SK-N-SH (cell line): ENCODE measurements around the gene EHD1. TPM values are rescaled to one million over a fixed set of nuclear protein-coding genes. Genes with fewer than 3 reads are reported as not detected.

Experiments
- CTCF ChIA-PET: fragments of 300-600, 350-600 bp; formaldehyde crosslinking; extraction: SDS; loops from one replicate; lab custom pipeline; 2021; lab: Yijun Ruan, JAX
- POLR2A ChIA-PET: fragments of 350-600 bp; sonication (Branson Sonifier 250); formaldehyde crosslinking; extraction: SDS; loops from one replicate; lab custom pipeline; 2020; ENCODE audit warnings: antibody characterized with exemption, inconsistent platforms; lab: Yijun Ruan, JAX
- DNase-seq: peaks from one replicate; pipeline ENCODE4 v3.0.0; 2012
- H2AFZ ChIP-seq: fragments of 200-600 bp; sonication (generic); 2 replicates; pipeline ENCODE4 v1.8.1; 2016; ENCODE audit warnings: antibody characterized with exemption, mild to moderate bottlenecking, low read depth
- H3F3A ChIP-seq: fragments of 200-600 bp; sonication (generic); replicated peaks from 2 replicates; pipeline ENCODE3; 2016; ENCODE audit warnings: antibody characterized with exemption, mild to moderate bottlenecking; ENCODE audit not compliant: insufficient read depth
- H3K27ac ChIP-seq, 2 experiments: fragments of 200-500 bp in 1 of 2; fragments of 200-600 bp in 1 of 2; sonication (Bioruptor generic) in 1 of 2; sonication (generic), shearing (Covaris generic) in 1 of 2; 2 replicates each; pipeline versions ENCODE4 v1.5.1 to v1.6.1; 2014 to 2016; ENCODE audit warnings: low read depth in 2 of 2, inconsistent platforms in 1 of 2, low read length in 1 of 2, mild to moderate bottlenecking in 1 of 2, mixed read lengths in 1 of 2
- H3K27me3 ChIP-seq: fragments of 200-600 bp; sonication (generic), shearing (Covaris generic); 2 replicates; pipeline ENCODE4 v1.6.1; 2016; ENCODE audit warnings: mixed run types; ENCODE audit not compliant: insufficient read depth
- H3K36me3 ChIP-seq, 2 experiments: fragments of 200-500 bp in 1 of 2; fragments of 200-600 bp in 1 of 2; sonication (Bioruptor generic) in 1 of 2; sonication (generic) in 1 of 2; replicated peaks in 1 of 2; 2 replicates each; pipeline versions ENCODE3 to v1.5.1; 2014 to 2016; ENCODE audit warnings: low read length in 1 of 2, mild to moderate bottlenecking in 1 of 2; ENCODE audit not compliant: insufficient read depth in 2 of 2, control insufficient read depth in 1 of 2
- H3K4me1 ChIP-seq, 2 experiments: fragments of 200-500 bp in 1 of 2; fragments of 200-600 bp in 1 of 2; sonication (Bioruptor generic) in 1 of 2; sonication (generic), shearing (Covaris generic) in 1 of 2; 2 replicates each; pipeline versions ENCODE4 v1.5.1 to v1.6.1; 2014 to 2016; ENCODE audit warnings: low read depth in 1 of 2, low read length in 1 of 2, mixed run types in 1 of 2; ENCODE audit not compliant: insufficient read depth in 2 of 2, control insufficient read depth in 1 of 2
- H3K4me2 ChIP-seq: fragments of 200-600 bp; sonication (generic), shearing (Covaris generic); 2 replicates; pipeline ENCODE4 v1.6.1; 2017; ENCODE audit warnings: mixed run types
- H3K4me3 ChIP-seq, 2 experiments: fragments of 200-500 bp in 1 of 2; fragments of 200-600 bp in 1 of 2; sonication (Bioruptor generic) in 1 of 2; sonication (generic), shearing (Covaris generic) in 1 of 2; 2 replicates each; pipeline versions ENCODE4 v1.5.1 to v1.8.1; 2014 to 2016; ENCODE audit warnings: low read depth in 2 of 2, inconsistent platforms in 1 of 2, low read length in 1 of 2, mild to moderate bottlenecking in 1 of 2, mixed read lengths in 1 of 2, moderate library complexity in 1 of 2
- H3K79me2 ChIP-seq: fragments of 200-600 bp; sonication (generic); 2 replicates; pipeline ENCODE4 v1.8.1; 2017; ENCODE audit warnings: mild to moderate bottlenecking; ENCODE audit not compliant: insufficient read depth
- H3K9ac ChIP-seq: fragments of 200-600 bp; sonication (generic); 2 replicates; pipeline ENCODE4 v1.6.1; 2017; ENCODE audit warnings: mixed run types
- H3K9me2 ChIP-seq: fragments of 200-600 bp; sonication (generic); 2 replicates; pipeline ENCODE4 v1.6.1; 2017; ENCODE audit warnings: mixed run types
- H3K9me3 ChIP-seq: fragments of 200-600 bp; sonication (generic); 2 replicates; pipeline ENCODE4 v1.6.1; 2017; ENCODE audit warnings: mixed run types, mild to moderate bottlenecking, moderate library complexity
- H4K20me1 ChIP-seq: fragments of 200-600 bp; sonication (generic); 2 replicates; pipeline ENCODE4 v1.6.1; 2017; ENCODE audit warnings: mild to moderate bottlenecking, mixed run types; ENCODE audit not compliant: insufficient read depth
- ELF1 ChIP-seq: IDR thresholded peaks from 2 replicates; pipeline ENCODE4 v1.4.0; 2012
- EP300 ChIP-seq, 2 experiments: IDR thresholded peaks; 2 replicates each; pipeline versions ENCODE4 v1.4.0 to v1.6.1; 2012; ENCODE audit warnings: borderline replicate concordance in 1 of 2, low read depth in 1 of 2, low read length in 1 of 2
- FOXJ3 ChIP-seq: sonication (generic); formaldehyde crosslinking; IDR thresholded peaks from 2 replicates; pipeline ENCODE4 v1.5.1; 2020; ENCODE audit warnings: mild to moderate bottlenecking, missing genetic modification reagents
- FOXM1 ChIP-seq: IDR thresholded peaks from 2 replicates; pipeline ENCODE4 v1.4.0; 2012; ENCODE audit warnings: low read depth, mild to moderate bottlenecking
- GATA2 ChIP-seq: sonication (generic); formaldehyde crosslinking; IDR thresholded peaks from 2 replicates; pipeline ENCODE4 v1.5.0; 2020; ENCODE audit warnings: mild to moderate bottlenecking, missing genetic modification reagents
- IRF3 ChIP-seq: fragments of 150-350 bp; IDR thresholded peaks from 2 replicates; pipeline ENCODE4 v1.6.1; 2016; ENCODE audit warnings: mild to moderate bottlenecking, low read depth, low read length
- JUND ChIP-seq: IDR thresholded peaks from 2 replicates; pipeline ENCODE4 v1.4.0; 2012
- MXI1 ChIP-seq: IDR thresholded peaks from 2 replicates; pipeline ENCODE4 v1.6.1; 2012; ENCODE audit warnings: mild to moderate bottlenecking, low read depth, low read length, improper control_type of control experiment
- NRF1 ChIP-seq: IDR thresholded peaks from 2 replicates; pipeline ENCODE4 v1.6.1; 2012; ENCODE audit warnings: low read depth, mild to moderate bottlenecking, low read length
- RCOR1 ChIP-seq: fragments of 150-350 bp; IDR thresholded peaks from 2 replicates; pipeline ENCODE4 v1.6.1; 2017; ENCODE audit warnings: antibody characterized with exemption, low read length
- RXRA ChIP-seq: IDR thresholded peaks from 2 replicates; pipeline ENCODE4 v1.4.0; 2012; ENCODE audit warnings: low read depth, mild to moderate bottlenecking, borderline replicate concordance
- TAF1 ChIP-seq: IDR thresholded peaks from 2 replicates; pipeline ENCODE4 v1.6.1; 2012; ENCODE audit warnings: low read depth, mild to moderate bottlenecking, low read length, moderate library complexity, borderline replicate concordance
- TCF12 ChIP-seq: IDR thresholded peaks from 2 replicates; pipeline ENCODE4 v1.4.0; 2012
- USF1 ChIP-seq: IDR thresholded peaks from 2 replicates; pipeline ENCODE4 v1.4.0; 2012; ENCODE audit warnings: low read depth, borderline replicate concordance
- WGBS: methylation state at CpG from one replicate; pipeline ENCODE4 v1.1.6; 2017; ENCODE audit warnings: low lambda C conversion rate; 5-methylcytosine and 5-hydroxymethylcytosine counted together
- polyA plus RNA-seq, 3 experiments: library from polyadenylated mRNA; depleted of rRNA; stranded (reverse); fragments of >200 nt; gene quantifications; 2 replicates each; pipeline ENCODE4 v1.2.3, GENCODE V29; 2012
- TF ChIP-seq, protein P1 (sequence below): fragments of 200-600 bp; sonication (generic); IDR thresholded peaks from 2 replicates; pipeline ENCODE4 v1.6.1; 2017; ENCODE audit warnings: antibody characterized with exemption, mild to moderate bottlenecking, moderate library complexity
- TF ChIP-seq, protein P2 (sequence below): IDR thresholded peaks from 2 replicates; pipeline ENCODE4 v1.6.1; 2012; ENCODE audit warnings: mild to moderate bottlenecking, low read depth, low read length, moderate library complexity

The EHD1 gene
- polyA plus RNA-seq, 1 of the 3 experiments (the other 2 are of a cell fraction) = 93.3 TPM

GRCh38 chr11:64892838-64893193 lies 14.4 kb upstream of the EHD1 start:
- H3K4me3 ChIP-seq = no peak overlapping the region
- H2AFZ ChIP-seq = no peak overlapping the region
- H3K4me1 ChIP-seq = peaks cover 0 to 11% of the 10 kb centered on the region in 2 experiments; a peak in 1 of 4 replicates
- TF ChIP-seq FOXJ3 (CRISPR knock-in tag) (no peak), USF1 (no peak), GATA2 (CRISPR knock-in tag) (no peak), ELF1 (no peak), TCF12 (no peak)
- TF ChIP-seq, protein P1, sequence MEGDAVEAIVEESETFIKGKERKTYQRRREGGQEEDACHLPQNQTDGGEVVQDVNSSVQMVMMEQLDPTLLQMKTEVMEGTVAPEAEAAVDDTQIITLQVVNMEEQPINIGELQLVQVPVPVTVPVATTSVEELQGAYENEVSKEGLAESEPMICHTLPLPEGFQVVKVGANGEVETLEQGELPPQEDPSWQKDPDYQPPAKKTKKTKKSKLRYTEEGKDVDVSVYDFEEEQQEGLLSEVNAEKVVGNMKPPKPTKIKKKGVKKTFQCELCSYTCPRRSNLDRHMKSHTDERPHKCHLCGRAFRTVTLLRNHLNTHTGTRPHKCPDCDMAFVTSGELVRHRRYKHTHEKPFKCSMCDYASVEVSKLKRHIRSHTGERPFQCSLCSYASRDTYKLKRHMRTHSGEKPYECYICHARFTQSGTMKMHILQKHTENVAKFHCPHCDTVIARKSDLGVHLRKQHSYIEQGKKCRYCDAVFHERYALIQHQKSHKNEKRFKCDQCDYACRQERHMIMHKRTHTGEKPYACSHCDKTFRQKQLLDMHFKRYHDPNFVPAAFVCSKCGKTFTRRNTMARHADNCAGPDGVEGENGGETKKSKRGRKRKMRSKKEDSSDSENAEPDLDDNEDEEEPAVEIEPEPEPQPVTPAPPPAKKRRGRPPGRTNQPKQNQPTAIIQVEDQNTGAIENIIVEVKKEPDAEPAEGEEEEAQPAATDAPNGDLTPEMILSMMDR = no peak
- peaks cover 0 to 6% of the 10 kb centered on the region in 2 experiments for H3K36me3 ChIP-seq
- no peaks in the 10 kb centered on the region for H3K9me3 ChIP-seq
- H3K27me3 ChIP-seq = no peaks in the 10 kb centered on the region
- H3F3A ChIP-seq = no peaks in the 10 kb centered on the region
- no peaks in the 10 kb centered on the region for H3K79me2 ChIP-seq
- DNase-seq = no peak
- 47% methylated on average over 2 of the region's 10 CpGs for WGBS
- H3K9me2 ChIP-seq = no peaks in the 10 kb centered on the region
- no peaks in the 10 kb centered on the region for H4K20me1 ChIP-seq
- CTCF ChIA-PET = interaction anchor here (0.9 to 26.7 kb wide), 8 partner anchors 16 to 121 kb away, joined by 3 to 530 read pairs (median 5); partner anchors contain the start of genes ARL2, CDC42BPG and PPP2R5B
- no peak overlapping the region for H3K4me2 ChIP-seq
- H3K27ac ChIP-seq = no peak overlapping the region
- POLR2A ChIA-PET = interaction anchor here (0.6 to 0.7 kb wide), 2 partner anchors 10 to 28 kb away, joined by 3 to 4 read pairs; no protein-coding TSS in a partner anchor
- H3K9ac ChIP-seq = no peak overlapping the region

- Histone ChIP-seq H4K20me1 (no peaks in the 10 kb centered on the region), H3K36me3 (peaks cover 0 to 2% of the 10 kb centered on the region in 2 experiments), H3K79me2 (no peaks in the 10 kb centered on the region), H3K4me3 (no peak overlapping the region), H3K9ac (no peak overlapping the region), H3K9me3 (no peaks in the 10 kb centered on the region), H3K27me3 (no peaks in the 10 kb centered on the region), H3F3A (no peaks in the 10 kb centered on the region), H2AFZ (no peak overlapping the region), H3K9me2 (no peaks in the 10 kb centered on the region), H3K27ac (no peak overlapping the region), H3K4me1 (peaks cover 0 to 15% of the 10 kb centered on the region in 2 experiments; a peak in 1 of 4 replicates), H3K4me2 (no peak overlapping the region)
- no peak for DNase-seq
- CTCF ChIA-PET = interaction anchor here (0.7 to 26.7 kb wide), 8 partner anchors 15 to 122 kb away, joined by 3 to 530 read pairs (median 4); partner anchors contain the start of genes ARL2, CDC42BPG and PPP2R5B
- POLR2A ChIA-PET = interaction anchor here (0.6 to 0.7 kb wide), 2 partner anchors 10 to 28 kb away, joined by 3 to 4 read pairs; no protein-coding TSS in a partner anchor
- 87% methylated on average over 10 of the region's 11 CpGs for WGBS
- TF ChIP-seq, protein P2, sequence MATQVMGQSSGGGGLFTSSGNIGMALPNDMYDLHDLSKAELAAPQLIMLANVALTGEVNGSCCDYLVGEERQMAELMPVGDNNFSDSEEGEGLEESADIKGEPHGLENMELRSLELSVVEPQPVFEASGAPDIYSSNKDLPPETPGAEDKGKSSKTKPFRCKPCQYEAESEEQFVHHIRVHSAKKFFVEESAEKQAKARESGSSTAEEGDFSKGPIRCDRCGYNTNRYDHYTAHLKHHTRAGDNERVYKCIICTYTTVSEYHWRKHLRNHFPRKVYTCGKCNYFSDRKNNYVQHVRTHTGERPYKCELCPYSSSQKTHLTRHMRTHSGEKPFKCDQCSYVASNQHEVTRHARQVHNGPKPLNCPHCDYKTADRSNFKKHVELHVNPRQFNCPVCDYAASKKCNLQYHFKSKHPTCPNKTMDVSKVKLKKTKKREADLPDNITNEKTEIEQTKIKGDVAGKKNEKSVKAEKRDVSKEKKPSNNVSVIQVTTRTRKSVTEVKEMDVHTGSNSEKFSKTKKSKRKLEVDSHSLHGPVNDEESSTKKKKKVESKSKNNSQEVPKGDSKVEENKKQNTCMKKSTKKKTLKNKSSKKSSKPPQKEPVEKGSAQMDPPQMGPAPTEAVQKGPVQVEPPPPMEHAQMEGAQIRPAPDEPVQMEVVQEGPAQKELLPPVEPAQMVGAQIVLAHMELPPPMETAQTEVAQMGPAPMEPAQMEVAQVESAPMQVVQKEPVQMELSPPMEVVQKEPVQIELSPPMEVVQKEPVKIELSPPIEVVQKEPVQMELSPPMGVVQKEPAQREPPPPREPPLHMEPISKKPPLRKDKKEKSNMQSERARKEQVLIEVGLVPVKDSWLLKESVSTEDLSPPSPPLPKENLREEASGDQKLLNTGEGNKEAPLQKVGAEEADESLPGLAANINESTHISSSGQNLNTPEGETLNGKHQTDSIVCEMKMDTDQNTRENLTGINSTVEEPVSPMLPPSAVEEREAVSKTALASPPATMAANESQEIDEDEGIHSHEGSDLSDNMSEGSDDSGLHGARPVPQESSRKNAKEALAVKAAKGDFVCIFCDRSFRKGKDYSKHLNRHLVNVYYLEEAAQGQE = no peak
- no peak for TF ChIP-seq NRF1
- TF ChIP-seq RXRA = no peak
- TF ChIP-seq IRF3 = no peak
- TF ChIP-seq FOXM1 = no peak
- no peak for TF ChIP-seq MXI1
- no peak for TF ChIP-seq TAF1
- no peak for TF ChIP-seq ELF1
- no peak for TF ChIP-seq TCF12
- TF ChIP-seq RCOR1 = no peak
- no peak for TF ChIP-seq JUND
- TF ChIP-seq USF1 = no peak
- no peak for TF ChIP-seq EP300 (IDR thresholded peaks at IDR 0.05; ENCODE audit: borderline replicate concordance in 1 of 2, low read depth in 1 of 2, low read length in 1 of 2)
- TF ChIP-seq, protein P1 = no peak
Observed at GRCh38 chr11:64892411-64892831, 14.0 kb upstream of the EHD1 start.
